ENCODE measurements around the gene WDR49. TPM values are rescaled to one million over a fixed set of nuclear protein-coding genes. Genes with fewer than 3 reads are reported as not detected.

WDR49 gene
- total RNA-seq, 3 donors from 2014 or later = 0.80 to 1.9 (median 0.98) TPM

DNA sequence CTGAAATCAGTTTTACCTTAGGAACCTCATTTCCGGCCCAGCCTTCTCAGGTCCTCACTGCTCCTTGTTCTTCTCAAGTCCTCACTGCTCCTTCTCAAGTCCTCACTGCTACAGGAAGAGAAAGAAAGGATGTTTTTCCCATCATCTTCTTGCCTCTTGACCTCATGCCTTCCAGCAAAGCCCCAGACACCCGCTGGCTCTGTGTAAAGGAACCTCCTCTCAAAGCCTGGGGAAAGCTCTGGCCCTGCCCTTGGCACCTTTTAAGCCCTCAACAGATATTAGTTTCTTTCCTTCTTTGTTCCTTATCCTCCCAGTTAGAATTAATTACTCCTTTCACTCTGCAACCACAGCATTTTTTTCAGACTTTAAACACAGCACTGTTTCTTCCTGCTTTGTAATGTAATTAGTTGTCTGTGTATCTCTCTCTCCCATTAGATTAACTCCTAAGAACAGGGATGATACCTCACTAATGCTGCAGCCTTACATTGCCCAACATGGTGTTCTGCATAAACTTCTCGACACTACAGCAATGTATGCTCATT is 4.0 kb upstream of the WDR49 start:
- DNase-seq (ENCODE audit: low spot score in 2 of 2) = no peak
- H3K36me3 ChIP-seq = no peaks in the 10 kb centered on the region
- no peak overlapping the region for H3K27ac ChIP-seq
- intact Hi-C loops (cut with DNase I; ENCODE audit: low total_unique reads) = no loop called here
- no peak overlapping the region for H3K4me3 ChIP-seq
- no peak for TF ChIP-seq POLR2A (IDR thresholded peaks at IDR 0.05)
- TF ChIP-seq POLR2AphosphoS5 (IDR thresholded peaks at IDR 0.05) = no peak
- TF ChIP-seq, protein P1, sequence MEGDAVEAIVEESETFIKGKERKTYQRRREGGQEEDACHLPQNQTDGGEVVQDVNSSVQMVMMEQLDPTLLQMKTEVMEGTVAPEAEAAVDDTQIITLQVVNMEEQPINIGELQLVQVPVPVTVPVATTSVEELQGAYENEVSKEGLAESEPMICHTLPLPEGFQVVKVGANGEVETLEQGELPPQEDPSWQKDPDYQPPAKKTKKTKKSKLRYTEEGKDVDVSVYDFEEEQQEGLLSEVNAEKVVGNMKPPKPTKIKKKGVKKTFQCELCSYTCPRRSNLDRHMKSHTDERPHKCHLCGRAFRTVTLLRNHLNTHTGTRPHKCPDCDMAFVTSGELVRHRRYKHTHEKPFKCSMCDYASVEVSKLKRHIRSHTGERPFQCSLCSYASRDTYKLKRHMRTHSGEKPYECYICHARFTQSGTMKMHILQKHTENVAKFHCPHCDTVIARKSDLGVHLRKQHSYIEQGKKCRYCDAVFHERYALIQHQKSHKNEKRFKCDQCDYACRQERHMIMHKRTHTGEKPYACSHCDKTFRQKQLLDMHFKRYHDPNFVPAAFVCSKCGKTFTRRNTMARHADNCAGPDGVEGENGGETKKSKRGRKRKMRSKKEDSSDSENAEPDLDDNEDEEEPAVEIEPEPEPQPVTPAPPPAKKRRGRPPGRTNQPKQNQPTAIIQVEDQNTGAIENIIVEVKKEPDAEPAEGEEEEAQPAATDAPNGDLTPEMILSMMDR (IDR thresholded peaks at IDR 0.05) = no peak
- H3K4me1 ChIP-seq = no peaks in the 10 kb centered on the region
- no peaks in the 10 kb centered on the region for H3K9me3 ChIP-seq
- H3K27me3 ChIP-seq = no peaks in the 10 kb centered on the region

DNA sequence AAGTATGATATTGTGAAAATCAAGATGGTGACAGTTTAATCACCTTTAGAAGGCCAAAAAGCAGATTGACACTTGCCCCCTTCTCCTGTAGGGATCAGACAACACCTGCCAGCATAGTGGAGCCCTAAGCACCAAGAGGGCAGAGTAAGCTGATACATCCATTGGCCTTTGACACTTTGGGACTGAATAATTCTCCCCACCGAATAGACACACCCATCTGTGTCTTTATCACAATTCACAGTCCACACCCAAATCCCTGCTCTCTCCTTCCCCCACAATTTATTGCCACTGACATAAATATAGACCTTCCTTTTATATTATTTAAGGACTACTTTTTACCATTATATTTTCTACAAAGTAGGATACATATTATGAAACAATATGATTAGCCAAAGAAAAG is 3.1 kb upstream of the WDR49 start:
- no peaks in the 10 kb centered on the region for H3K9me3 ChIP-seq
- DNase-seq (ENCODE audit: low spot score in 2 of 2) = no peak
- intact Hi-C loops (cut with DNase I; ENCODE audit: low total_unique reads) = no loop called here
- no peak overlapping the region for H3K4me3 ChIP-seq
- H3K36me3 ChIP-seq = no peaks in the 10 kb centered on the region
- H3K27me3 ChIP-seq = no peaks in the 10 kb centered on the region
- TF ChIP-seq, protein P1 (IDR thresholded peaks at IDR 0.05) = no peak
- TF ChIP-seq POLR2AphosphoS5 (IDR thresholded peaks at IDR 0.05) (no peak), POLR2A (IDR thresholded peaks at IDR 0.05) (no peak)
- H3K27ac ChIP-seq = no peak overlapping the region
- H3K4me1 ChIP-seq = no peaks in the 10 kb centered on the region

DNA sequence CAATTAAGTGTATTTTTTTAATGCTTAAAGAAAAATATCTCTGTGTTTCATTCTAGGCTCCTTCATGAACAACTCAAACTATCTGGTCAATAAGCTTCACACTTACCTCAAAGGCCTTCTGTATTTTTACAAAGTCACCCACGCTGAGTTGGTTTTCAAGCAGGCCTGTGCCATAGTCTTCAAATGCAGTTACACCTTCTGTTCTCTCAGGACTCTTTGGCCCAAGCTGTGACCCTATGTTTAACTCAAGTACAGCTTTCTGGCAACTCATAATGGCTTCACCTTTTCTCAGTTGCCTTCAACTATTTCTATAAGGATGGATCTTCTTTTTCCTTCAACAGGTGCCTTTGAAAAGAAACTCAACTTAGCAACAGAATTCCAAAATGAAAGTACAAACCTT is 587 bp downstream of the WDR49 start:
- TF ChIP-seq, protein P1 (IDR thresholded peaks at IDR 0.05) = no peak
- no peak for TF ChIP-seq POLR2A (IDR thresholded peaks at IDR 0.05)
- no peak for TF ChIP-seq POLR2AphosphoS5 (IDR thresholded peaks at IDR 0.05)
- H3K27me3 ChIP-seq = no peaks in the 10 kb centered on the region
- no peak for DNase-seq (ENCODE audit: low spot score in 2 of 2)
- H3K9me3 ChIP-seq = no peaks in the 10 kb centered on the region
- intact Hi-C loops (cut with DNase I; ENCODE audit: low total_unique reads) = no loop called here
- H3K36me3 ChIP-seq = no peaks in the 10 kb centered on the region
- H3K4me1 ChIP-seq = no peaks in the 10 kb centered on the region
- H3K27ac ChIP-seq = no peak overlapping the region
- H3K4me3 ChIP-seq = no peak overlapping the region

DNA sequence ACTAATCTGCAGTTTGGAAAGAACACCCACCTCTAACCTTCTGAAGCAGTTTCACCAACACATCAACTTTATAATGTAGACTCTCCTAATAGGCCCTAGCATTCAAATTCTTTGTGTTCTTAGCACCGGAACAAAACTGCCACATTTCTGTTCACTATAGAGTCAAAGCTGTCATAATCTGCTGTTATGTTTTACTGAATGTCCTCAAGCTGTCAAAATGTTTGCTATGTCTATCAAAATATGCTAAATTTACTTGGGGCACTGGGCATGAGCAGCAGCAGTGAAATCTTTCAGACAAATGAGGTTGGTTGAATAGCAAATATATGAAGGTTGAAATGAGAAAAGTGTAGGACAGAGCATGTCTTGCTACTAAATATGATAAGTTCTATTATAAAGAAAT is 1.9 kb downstream of the WDR49 start:
- no peaks in the 10 kb centered on the region for H3K27me3 ChIP-seq
- H3K4me3 ChIP-seq = no peak overlapping the region
- no peaks in the 10 kb centered on the region for H3K9me3 ChIP-seq
- H3K4me1 ChIP-seq = no peaks in the 10 kb centered on the region
- DNase-seq (ENCODE audit: low spot score in 2 of 2) = no peak
- H3K36me3 ChIP-seq = no peaks in the 10 kb centered on the region
- TF ChIP-seq, protein P1 (IDR thresholded peaks at IDR 0.05) = no peak
- TF ChIP-seq POLR2A (IDR thresholded peaks at IDR 0.05) = no peak
- TF ChIP-seq POLR2AphosphoS5 (IDR thresholded peaks at IDR 0.05) = no peak
- no peak overlapping the region for H3K27ac ChIP-seq
- intact Hi-C loops (cut with DNase I; ENCODE audit: low total_unique reads) = no loop called here

DNA sequence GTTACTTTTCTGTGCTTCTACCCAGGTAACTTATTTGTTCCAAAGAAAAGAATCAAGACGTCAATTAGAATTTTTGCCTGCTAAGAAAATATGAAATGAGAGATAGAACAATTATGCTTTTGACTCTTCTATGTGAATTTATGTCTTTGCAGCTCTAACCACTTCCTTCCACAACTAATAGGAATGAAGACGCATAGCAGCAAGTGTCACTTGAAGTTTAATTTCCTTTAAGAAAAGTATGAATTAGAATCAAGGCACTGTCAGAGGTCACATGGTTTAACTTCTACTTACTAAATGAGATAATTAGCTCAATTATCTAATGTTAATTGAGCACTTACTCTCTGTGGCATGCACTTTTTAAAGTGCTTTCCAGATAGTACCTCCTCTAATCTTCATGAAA is 3.3 kb downstream of the WDR49 start:
- TF ChIP-seq POLR2A (IDR thresholded peaks at IDR 0.05) (no peak), POLR2AphosphoS5 (IDR thresholded peaks at IDR 0.05) (no peak)
- TF ChIP-seq, protein P1 (IDR thresholded peaks at IDR 0.05) = no peak
- no peaks in the 10 kb centered on the region for H3K4me1 ChIP-seq
- no peak overlapping the region for H3K27ac ChIP-seq
- no peaks in the 10 kb centered on the region for H3K9me3 ChIP-seq
- intact Hi-C loops (cut with DNase I; ENCODE audit: low total_unique reads) = no loop called here
- no peaks in the 10 kb centered on the region for H3K36me3 ChIP-seq
- H3K4me3 ChIP-seq = no peak overlapping the region
- no peaks in the 10 kb centered on the region for H3K27me3 ChIP-seq
- no peak for DNase-seq (ENCODE audit: low spot score in 2 of 2)
